K562 (cell line): ENCODE measurements around the gene GPX2. TPM values are rescaled to one million over a fixed set of nuclear protein-coding genes. Genes with fewer than 3 reads are reported as not detected.

Source experiments
- BRD4 ChIP-seq: fragments of 200-600 bp; sonication (generic); IDR thresholded peaks from 2 replicates; pipeline ENCODE4 v1.6.1; 2017; ENCODE audit warnings: inconsistent platforms
- HLTF ChIP-seq: fragments of 450-650 bp; IDR thresholded peaks from 2 replicates; pipeline ENCODE4 v1.6.1; 2016
- MAFF ChIP-seq: IDR thresholded peaks from 2 replicates; pipeline ENCODE4 v1.6.1; 2012; ENCODE audit warnings: low read length, improper control_type of control experiment
- MECOM ChIP-seq: fragments of 250-450 bp; sonication (Bioruptor Pico); IDR thresholded peaks from 2 replicates; pipeline ENCODE4 v1.8.0; 2022; ENCODE audit warnings: inconsistent platforms
- MED1 ChIP-seq: sonication (generic); formaldehyde crosslinking; IDR thresholded peaks from 2 replicates; pipeline ENCODE4 v1.8.1; 2023; ENCODE audit warnings: missing genetic modification reagents, borderline replicate concordance
- POLR2H ChIP-seq: IDR thresholded peaks from 2 replicates; pipeline ENCODE4 v1.6.1; 2016; ENCODE audit warnings: missing genetic modification characterization, low read depth, mild to moderate bottlenecking, control low read depth, missing compliant biosample characterization, moderate library complexity
- PRDM10 ChIP-seq: fragments of 450-650 bp; IDR thresholded peaks from 2 replicates; pipeline ENCODE4 v1.6.1; 2018; ENCODE audit not compliant: partially characterized antibody
- TAF1 ChIP-seq: IDR thresholded peaks from 2 replicates; pipeline ENCODE4 v1.6.1; 2011; ENCODE audit warnings: mild to moderate bottlenecking, low read length, moderate library complexity; ENCODE audit not compliant: insufficient read depth, control insufficient read depth, severe bottlenecking; ENCODE audit errors: extremely low read depth
- THAP12 ChIP-seq: fragments of 250-450 bp; sonication (Bioruptor Pico); IDR thresholded peaks from 2 replicates; pipeline ENCODE4 v1.9.0; 2021; ENCODE audit warnings: mild to moderate bottlenecking, inconsistent platforms
- ZNF3 ChIP-seq: fragments of 250-450 bp; sonication (Bioruptor Pico); IDR thresholded peaks from 2 replicates; pipeline ENCODE4 v1.5.0; 2021; ENCODE audit warnings: mild to moderate bottlenecking, moderate library complexity
- ZNF311 ChIP-seq: fragments of 250-450 bp; sonication (Bioruptor Pico); IDR thresholded peaks from 2 replicates; pipeline ENCODE4 v1.4.0; 2020; ENCODE audit warnings: mild to moderate bottlenecking, moderate library complexity
- ZNF395 ChIP-seq: fragments of 200-800 bp; sonication (Bioruptor generic); IDR thresholded peaks from 2 replicates; pipeline ENCODE4 v1.6.1; 2017; ENCODE audit warnings: missing genetic modification characterization, missing compliant biosample characterization
- ZNF512 ChIP-seq: IDR thresholded peaks from 2 replicates; pipeline ENCODE4 v1.6.1; 2016; ENCODE audit warnings: missing genetic modification characterization, missing compliant biosample characterization
- ZNF717 ChIP-seq: fragments of 250-450 bp; sonication (Bioruptor Pico); IDR thresholded peaks from 2 replicates; pipeline ENCODE4 v1.5.0; 2021
- ZNF75A ChIP-seq: fragments of 450-650 bp; formaldehyde crosslinking; IDR thresholded peaks from 2 replicates; pipeline ENCODE4 v1.4.0; 2020; ENCODE audit warnings: mild to moderate bottlenecking
- ZNF76 ChIP-seq: fragments of 250-450 bp; sonication (Bioruptor Pico); IDR thresholded peaks from 2 replicates; pipeline ENCODE4 v1.4.0; 2020; ENCODE audit warnings: mild to moderate bottlenecking, moderate library complexity, borderline replicate concordance
- polyA plus RNA-seq, 8 experiments: library from polyadenylated mRNA; depleted of rRNA in 4 of 8; stranded (reverse) in 5 of 8; unstranded in 3 of 8; fragments of >200 nt; fragmentation: Nextera tagmentation in 2 of 8; fragmentation: Illumina TruSeq in 1 of 8; extraction: Ambion mirVana in 2 of 8; extraction: Trizol in 1 of 8; gene quantifications; 2 replicates each; pipeline versions ENCODE4 v1.2.1 to v1.2.3, GENCODE V29; 2011 to 2014; ENCODE audit warnings: inconsistent platforms in 1 of 8, missing spikeins in 1 of 8
- total RNA-seq, 7 experiments: library from RNA; depleted of rRNA in 6 of 7; stranded (reverse); fragments of >200 nt in 6 of 7; fragmentation: Illumina TruSeq in 2 of 7; extraction: Trizol in 2 of 7; gene quantifications; 2 replicates each; pipeline versions ENCODE4 v1.2.1 to v1.2.3, GENCODE V29; 2011 to 2021; ENCODE audit warnings: low replicate concordance in 1 of 7

GPX2 gene
- total and polyA plus RNA-seq, 9 of the 15 experiments (the other 6 are each of a cell fraction or from before 2014, with no cell fraction given) = 0.24 TPM; not detected in 8

- TF ChIP-seq ZNF512 (tag) = no peak
- TF ChIP-seq MED1 = no peak
- TF ChIP-seq ZNF76 (CRISPR knock-in tag) = no peak
- no peak for TF ChIP-seq THAP12 (CRISPR knock-in tag)
- TF ChIP-seq ZNF311 (CRISPR knock-in tag) = no peak
- TF ChIP-seq PRDM10 = no peak
- TF ChIP-seq MECOM = no peak
- TF ChIP-seq HLTF = no peak
- peak; percentile 81 for TF ChIP-seq BRD4
- TF ChIP-seq ZNF395 (CRISPR knock-in tag) = no peak
- no peak for TF ChIP-seq ZNF75A (CRISPR knock-in tag)
- peak; percentile 30; the same call in 1 of the 2 replicates for TF ChIP-seq POLR2H (tag)
- peak; percentile 79 for TF ChIP-seq TAF1
- TF ChIP-seq ZNF3 (CRISPR knock-in tag) = no peak
- TF ChIP-seq MAFF = no peak
- TF ChIP-seq ZNF717 (CRISPR knock-in tag) = no peak
These were observed 28.1 kb downstream of the GPX2 start, which contains the start of gene CHURC1 (continued) for GRCh38 chr14:64914237-64915028.
